H1 (cell line): ENCODE data around the gene PPP1R12B. TPM values are rescaled to one million over a fixed set of nuclear protein-coding genes. Genes with fewer than 3 reads are reported as not detected.
A peak's percentile ranks its signal among the peaks of the same experiment; 100 is the strongest.

ENCODE experiments used
- CTCF ChIA-PET: fragments of 300-600 bp; sonication (Branson Sonifier 250); formaldehyde crosslinking; loops from one replicate; lab custom pipeline; 2021; ENCODE audit not compliant: partially characterized antibody; lab: Charles Lee
- POLR2A ChIA-PET: fragments of 300-600 bp; sonication (Branson Sonifier 250); formaldehyde crosslinking; loops from one replicate; lab custom pipeline; 2021; ENCODE audit warnings: inconsistent platforms; ENCODE audit not compliant: partially characterized antibody; lab: Charles Lee
- DNase-seq, 2 experiments: peaks; one replicate each; pipeline versions ENCODE4 v3.0.0 to v3.0.0-alpha.2; 2010 to 2022; ENCODE audit warnings: low spot score in 2 of 2, low read depth in 1 of 2, mixed read lengths in 1 of 2
- FAIRE-seq: peaks from 2 replicates; lab custom pipeline; 2011; peaks lifted over from hg19 to GRCh38; lab: Jason Lieb, UNC
- H2AFZ ChIP-seq: 2 replicates; pipeline ENCODE4 v1.8.1; 2012; ENCODE audit warnings: low read length, inconsistent platforms
- H2AK5ac ChIP-seq: 2 replicates; pipeline ENCODE4 v1.6.1; 2013; ENCODE audit warnings: low read depth, low read length
- H2BK120ac ChIP-seq: replicated peaks from 2 replicates; pipeline ENCODE3; 2013; ENCODE audit warnings: low read depth, low read length, inconsistent platforms
- H2BK12ac ChIP-seq: 2 replicates; pipeline ENCODE4 v1.6.1; 2013; ENCODE audit warnings: low read depth, low read length
- H2BK15ac ChIP-seq: 2 replicates; pipeline ENCODE4 v1.6.1; 2013; ENCODE audit warnings: low read length
- H2BK20ac ChIP-seq: 2 replicates; pipeline ENCODE4 v1.6.1; 2013; ENCODE audit warnings: low read length
- H2BK5ac ChIP-seq: 2 replicates; pipeline ENCODE4 v1.6.1; 2013; ENCODE audit warnings: low read depth, low read length
- H3K14ac ChIP-seq: 2 replicates; pipeline ENCODE4 v1.6.1; 2013; ENCODE audit warnings: inconsistent platforms; ENCODE audit not compliant: insufficient read length
- H3K18ac ChIP-seq: 2 replicates; pipeline ENCODE4 v1.6.1; 2013; ENCODE audit warnings: low read length; ENCODE audit errors: extremely low read depth
- H3K23ac ChIP-seq: 2 replicates; pipeline ENCODE4 v1.6.1; 2013; ENCODE audit warnings: inconsistent platforms; ENCODE audit not compliant: insufficient read length
- H3K23me2 ChIP-seq: 2 replicates; pipeline ENCODE4 v1.6.1; 2013; ENCODE audit warnings: low read depth, low read length
- H3K27ac ChIP-seq: 2 replicates; pipeline ENCODE4 v1.6.1; 2011; ENCODE audit warnings: low read depth, low read length, inconsistent platforms
- H3K27me3 ChIP-seq, 4 experiments: replicated peaks in 1 of 4; 1 replicate in 1 of 4; 2 replicates in 3 of 4; pipeline versions ENCODE4 v1.6.1 to v1.8.1; 2011 to 2013; ENCODE audit warnings: low read length in 3 of 4, mild to moderate bottlenecking in 3 of 4, inconsistent platforms in 2 of 4, mixed read lengths in 2 of 4, moderate library complexity in 1 of 4; ENCODE audit not compliant: control insufficient read depth in 3 of 4, insufficient read depth in 3 of 4; ENCODE audit errors: extremely low read depth in 1 of 4
- H3K36me3 ChIP-seq, 4 experiments: 2 replicates each; pipeline versions ENCODE4 v1.6.1 to v1.8.1; 2011 to 2013; ENCODE audit warnings: mild to moderate bottlenecking in 4 of 4, low read length in 3 of 4, moderate library complexity in 2 of 4, control low read depth in 1 of 4, inconsistent platforms in 1 of 4; ENCODE audit not compliant: insufficient read depth in 4 of 4, control insufficient read depth in 2 of 4
- H3K4ac ChIP-seq: replicated peaks from 2 replicates; pipeline ENCODE3; 2013; ENCODE audit warnings: low read length, low read depth, mixed read lengths, inconsistent platforms; ENCODE audit not compliant: insufficient read length
- H3K4me1 ChIP-seq, 4 experiments: replicated peaks in 1 of 4; 1 replicate in 1 of 4; 2 replicates in 3 of 4; pipeline versions ENCODE4 v1.6.1 to v1.8.1; 2011 to 2013; ENCODE audit warnings: low read length in 3 of 4, inconsistent platforms in 2 of 4, mixed read lengths in 1 of 4; ENCODE audit not compliant: insufficient read depth in 4 of 4, control insufficient read depth in 3 of 4
- H3K4me2 ChIP-seq, 2 experiments: 2 replicates each; pipeline versions ENCODE4 v1.6.1 to v1.8.1; 2011 to 2013; ENCODE audit warnings: low read depth in 2 of 2, low read length in 2 of 2, control low read depth in 1 of 2, inconsistent platforms in 1 of 2, mild to moderate bottlenecking in 1 of 2; ENCODE audit not compliant: insufficient read depth in 1 of 2
- H3K4me3 ChIP-seq, 4 experiments: fragments of 200-600, 300-600 bp in 1 of 4; sonication (generic), shearing (Covaris generic), sonication (Bioruptor Twin) in 1 of 4; 2 replicates each; pipeline versions ENCODE4 v1.5.1 to v1.8.1; 2011 to 2016; ENCODE audit warnings: low read length in 4 of 4, low read depth in 3 of 4, control low read depth in 2 of 4, inconsistent platforms in 2 of 4, mild to moderate bottlenecking in 2 of 4, mixed read lengths in 1 of 4, moderate library complexity in 1 of 4; ENCODE audit not compliant: insufficient read depth in 2 of 4; ENCODE audit errors: extremely low read depth in 1 of 4
- H3K56ac ChIP-seq: replicated peaks from 2 replicates; pipeline ENCODE3; 2013; ENCODE audit warnings: low read depth, mild to moderate bottlenecking, mixed read lengths, low read length, inconsistent platforms; ENCODE audit not compliant: insufficient read length
- H3K79me1 ChIP-seq: 2 replicates; pipeline ENCODE4 v1.6.1; 2013; ENCODE audit warnings: low read depth, low read length, control low read depth
- H3K79me2 ChIP-seq, 2 experiments: 2 replicates each; pipeline versions ENCODE4 v1.6.1 to v1.8.1; 2012 to 2013; ENCODE audit warnings: low read length in 2 of 2, mild to moderate bottlenecking in 2 of 2, inconsistent platforms in 1 of 2; ENCODE audit not compliant: insufficient read depth in 2 of 2, control insufficient read depth in 1 of 2
- H3K9ac ChIP-seq, 4 experiments: replicated peaks in 1 of 4; 1 replicate in 1 of 4; 2 replicates in 3 of 4; pipeline versions ENCODE4 v1.6.1 to v1.8.1; 2011 to 2013; ENCODE audit warnings: low read depth in 3 of 4, low read length in 3 of 4, control low read depth in 2 of 4, mild to moderate bottlenecking in 2 of 4, moderate library complexity in 2 of 4, inconsistent platforms in 1 of 4; ENCODE audit errors: extremely low read depth in 1 of 4
- H3K9me3 ChIP-seq, 2 experiments: 2 replicates each; pipeline versions ENCODE4 v1.6.1 to v1.8.1; 2012 to 2013; ENCODE audit warnings: mild to moderate bottlenecking in 2 of 2, moderate library complexity in 2 of 2, control low read depth in 1 of 2, inconsistent platforms in 1 of 2, low read depth in 1 of 2, low read length in 1 of 2, mixed read lengths in 1 of 2; ENCODE audit not compliant: insufficient read depth in 2 of 2
- H4K20me1 ChIP-seq, 2 experiments: replicated peaks in 1 of 2; 2 replicates each; pipeline versions ENCODE3 to v1.8.1; 2011 to 2013; ENCODE audit warnings: inconsistent platforms in 2 of 2, low read length in 2 of 2, mild to moderate bottlenecking in 1 of 2; ENCODE audit not compliant: insufficient read depth in 2 of 2, control insufficient read depth in 1 of 2
- H4K5ac ChIP-seq: 2 replicates; pipeline ENCODE4 v1.6.1; 2013; ENCODE audit warnings: low read length, low read depth, mixed read lengths, inconsistent platforms; ENCODE audit not compliant: insufficient read length
- H4K8ac ChIP-seq: 2 replicates; pipeline ENCODE4 v1.8.0; 2013; ENCODE audit warnings: mild to moderate bottlenecking, moderate library complexity, low read length, inconsistent platforms; ENCODE audit not compliant: insufficient read depth; ENCODE audit errors: extremely low read depth
- H4K91ac ChIP-seq: replicated peaks from 2 replicates; pipeline ENCODE3; 2013; ENCODE audit warnings: low read length, mixed read lengths, inconsistent platforms; ENCODE audit not compliant: insufficient read length
- RNF2 ChIP-seq: fragments of 200-900, 300-1000 bp; sonication (generic); IDR thresholded peaks from 2 replicates; pipeline ENCODE4 v1.7.1; 2016; ENCODE audit warnings: borderline replicate concordance, low read depth, mild to moderate bottlenecking, antibody characterized with exemption, low read length; ENCODE audit not compliant: poor library complexity, severe bottlenecking; ENCODE audit errors: missing control alignments
- TEAD4 ChIP-seq: IDR thresholded peaks from 2 replicates; pipeline ENCODE4 v1.6.1; 2012; ENCODE audit warnings: low read depth, low read length, inconsistent platforms, mixed read lengths
- WGBS, 2 experiments: shearing (Covaris generic) in 1 of 2; methylation state at CpG; one replicate each; pipeline versions ENCODE4 v1.1.6 to v1.1.7; 2013 to 2015; ENCODE audit warnings: low lambda C conversion rate in 2 of 2, mixed read lengths in 2 of 2, inconsistent platforms in 1 of 2, low coverage in 1 of 2, missing lambda C conversion rate in 1 of 2; ENCODE audit not compliant: insufficient replicate concordance in 2 of 2, insufficient coverage in 1 of 2, insufficient read length in 1 of 2; ENCODE audit errors: extremely low coverage in 1 of 2, missing lambda C conversion rate in 1 of 2; 5-methylcytosine and 5-hydroxymethylcytosine counted together
- polyA plus RNA-seq, 7 experiments: library from polyadenylated mRNA; depleted of rRNA in 3 of 7; stranded (reverse) in 5 of 7; unstranded in 2 of 7; fragments of >200 nt in 5 of 7; fragments of 200-250 nt in 2 of 7; gene quantifications; 1 replicate in 5 of 7; 2 replicates in 1 of 7; 4 replicates in 1 of 7; pipeline versions ENCODE4 v1.2.1 to v1.2.3, GENCODE V29; 2011 to 2013; ENCODE audit warnings: missing spikeins in 2 of 7, mixed read lengths in 2 of 7
- total RNA-seq: library from RNA; stranded (reverse); fragmentation: NEBNext Ultra II Directional; extraction: Animal tissue kit (Norgen Biotek cat#: 25700); gene quantifications from 2 replicates; pipeline ENCODE4 v1.2.1, GENCODE V29; 2021

Gene PPP1R12B
- total and polyA plus RNA-seq, 2 of the 8 experiments (the other 6 are each of a cell fraction or from before 2014, with no cell fraction given): 7.9 to 18.7 TPM

DNA sequence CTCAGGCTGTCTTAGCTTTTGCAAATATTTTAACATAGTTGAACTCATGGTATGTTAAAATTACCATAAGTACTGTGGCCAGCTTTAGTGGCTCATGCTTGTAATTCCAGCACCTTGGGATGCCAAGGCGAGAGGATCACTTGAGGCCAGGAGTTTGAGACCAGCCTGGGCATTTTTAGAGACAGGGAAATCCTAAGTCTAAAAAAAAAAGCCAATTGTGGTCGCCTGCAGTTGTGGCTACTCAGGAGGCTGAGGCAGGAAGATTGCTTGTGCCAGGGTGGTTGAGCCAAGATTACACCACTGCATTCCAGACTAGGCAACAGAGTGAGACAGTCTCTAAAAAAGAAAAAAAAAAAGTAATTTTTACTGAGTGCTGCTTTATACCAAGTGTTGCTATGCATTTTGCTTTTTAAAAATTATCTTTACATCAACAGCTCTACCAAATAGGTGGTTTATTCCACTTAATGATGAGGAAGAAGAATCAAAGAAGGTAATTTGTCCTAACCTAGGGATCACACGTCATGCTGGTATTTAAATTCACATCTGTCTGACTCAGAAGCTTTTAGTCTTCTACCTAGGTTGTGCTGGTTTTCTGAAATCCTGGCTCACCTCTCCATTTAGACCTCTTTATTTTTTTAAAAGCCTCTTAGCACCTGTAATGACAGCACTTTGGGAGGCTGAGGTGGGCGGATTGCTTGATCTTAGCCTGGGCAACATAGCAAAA lies 16.8 kb downstream of the PPP1R12B start:
- H3K23ac ChIP-seq: no peak overlapping the region
- no peak for DNase-seq
- WGBS, 2 experiments: 57% methylated on average over 4 of the region's 4 CpGs; no CpG with 5 or more reads in 1 of the 2 experiments

More for the DNA sequence above, 16.8 kb downstream of the PPP1R12B start:
- no peak overlapping the region for H2BK5ac ChIP-seq
- H4K20me1 ChIP-seq: no peaks in the 10 kb centered on the region
- FAIRE-seq: no peak
- no peak overlapping the region for H3K27ac ChIP-seq
- H2BK20ac ChIP-seq: no peak overlapping the region
- no peak overlapping the region for H2AK5ac ChIP-seq
- H3K18ac ChIP-seq: no peak overlapping the region
- H4K8ac ChIP-seq: no peak overlapping the region
- ChIA-PET POLR2A (interaction anchor here (0.7 to 1.2 kb wide), 3 partner anchors 16 to 279 kb away, joined by 3 read pairs; no protein-coding TSS in a partner anchor), CTCF (interaction anchor here (0.6 to 1.1 kb wide), 2 partner anchors 14 to 23 kb away, joined by 3 read pairs; partner anchors contain the start of gene UBE2T)
- no peaks in the 10 kb centered on the region for H3K79me1 ChIP-seq
- peaks cover 0 to 24% of the 10 kb centered on the region in 2 experiments; a peak in 2 of 4 replicates for H3K79me2 ChIP-seq
- H3K36me3 ChIP-seq: no peaks in the 10 kb centered on the region
- H2AFZ ChIP-seq: no peak overlapping the region
- no peak overlapping the region for H3K9ac ChIP-seq
- H3K9me3 ChIP-seq: no peaks in the 10 kb centered on the region
- no peak overlapping the region for H4K91ac ChIP-seq
- peaks cover 2 to 14% (median 11%) of the 10 kb centered on the region in 4 experiments for H3K4me1 ChIP-seq
- H2BK15ac ChIP-seq: no peak overlapping the region
- no peak overlapping the region for H3K4ac ChIP-seq
- no peaks in the 10 kb centered on the region for H3K23me2 ChIP-seq
- no peak overlapping the region for H2BK12ac ChIP-seq
- no peak overlapping the region for H3K56ac ChIP-seq
- no peaks in the 10 kb centered on the region for H3K27me3 ChIP-seq
- H3K4me3 ChIP-seq: no peak overlapping the region
- no peak overlapping the region; a peak in 1 of 4 replicates for H3K4me2 ChIP-seq
- TF ChIP-seq TEAD4: 0 out of 2 replicates have a peak, but pooled peaks have one; percentile 12
- no peak for TF ChIP-seq RNF2
- no peak overlapping the region for H4K5ac ChIP-seq
- H3K14ac ChIP-seq: no peak overlapping the region
- no peak overlapping the region for H2BK120ac ChIP-seq
